Occipital lobe (tissue), 2 donors: ENCODE measurements around the gene ANKS1B. TPM values are rescaled to one million over a fixed set of nuclear protein-coding genes. Genes with fewer than 3 reads are reported as not detected.

ENCODE experiments used
- DNase-seq: peaks from one replicate; lab custom pipeline; 2025; lab: John Stamatoyannopoulos, UW
- total RNA-seq: library from RNA; depleted of rRNA; stranded (reverse); fragments of >200 nt; gene quantifications from one replicate; pipeline ENCODE4 v1.2.3, GENCODE V29; 2014

Gene ANKS1B
- total RNA-seq, 1 donor from 2014 or later: 452 TPM

DNA sequence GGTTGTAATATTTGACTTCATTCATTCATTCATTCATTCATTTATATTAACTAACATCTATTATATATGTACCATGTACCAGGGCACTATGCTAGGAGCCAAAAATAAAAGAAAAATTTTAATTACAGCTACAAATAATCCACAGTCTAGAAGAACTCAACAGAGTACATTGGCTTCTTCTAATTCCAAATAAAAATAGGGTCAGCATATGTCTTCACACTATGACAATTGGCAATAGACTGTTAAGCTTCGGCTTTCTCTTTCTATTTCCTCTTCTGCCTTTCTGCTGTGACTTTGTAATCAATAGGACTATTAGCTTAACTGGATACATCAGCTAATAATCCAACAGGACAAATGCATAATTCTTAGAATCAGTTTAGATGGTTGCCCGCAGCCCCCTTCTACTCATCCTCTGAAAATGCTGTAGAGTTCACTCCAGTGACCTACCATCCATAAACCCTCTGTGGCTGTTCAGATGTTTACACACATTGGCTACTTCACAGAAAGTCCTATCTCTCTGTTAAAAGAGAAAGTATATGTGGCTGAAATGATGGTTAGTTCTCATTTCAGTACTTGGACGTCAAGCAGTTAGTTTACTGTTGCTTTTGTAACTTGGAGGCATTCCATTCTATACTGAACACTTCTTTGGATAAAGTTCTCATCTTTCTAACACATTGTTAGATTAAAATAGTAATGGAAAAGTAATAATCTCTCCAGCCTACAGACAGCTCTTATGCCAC lies 782.7 kb downstream of the ANKS1B start:
- DNase-seq: no peak

DNA sequence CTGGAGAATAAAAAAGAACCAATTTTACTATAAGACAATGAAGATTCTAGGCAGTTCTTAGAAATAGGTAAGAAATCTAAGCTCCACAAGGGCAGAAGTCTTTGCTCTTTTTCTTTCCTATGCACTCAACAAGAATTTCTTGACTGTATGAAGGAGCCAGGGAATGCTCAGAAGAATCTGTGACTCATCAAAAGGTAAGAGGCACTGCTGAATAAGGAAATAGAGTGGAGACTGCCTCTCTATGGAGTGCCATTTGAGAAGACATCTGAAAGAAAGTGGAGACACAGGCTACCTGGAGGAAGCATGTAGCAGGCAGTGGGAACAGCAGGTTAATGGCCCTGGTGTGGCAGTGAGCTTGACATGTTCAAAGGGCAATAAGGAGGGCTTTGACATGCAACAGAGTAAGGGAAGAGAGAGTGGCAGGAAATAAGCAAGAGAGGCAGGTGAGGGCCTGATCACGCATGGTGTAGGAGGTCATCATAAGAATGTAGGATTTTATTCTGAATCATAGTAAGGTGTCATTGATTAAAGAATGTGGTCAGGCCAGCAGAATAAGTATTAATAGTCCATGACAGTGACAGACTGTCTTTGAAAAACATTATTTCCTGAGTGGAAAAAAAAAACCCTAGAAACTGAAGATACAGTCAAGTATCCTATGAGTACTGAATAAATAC lies 783.9 kb downstream of the ANKS1B start:
- no peak for DNase-seq

DNA sequence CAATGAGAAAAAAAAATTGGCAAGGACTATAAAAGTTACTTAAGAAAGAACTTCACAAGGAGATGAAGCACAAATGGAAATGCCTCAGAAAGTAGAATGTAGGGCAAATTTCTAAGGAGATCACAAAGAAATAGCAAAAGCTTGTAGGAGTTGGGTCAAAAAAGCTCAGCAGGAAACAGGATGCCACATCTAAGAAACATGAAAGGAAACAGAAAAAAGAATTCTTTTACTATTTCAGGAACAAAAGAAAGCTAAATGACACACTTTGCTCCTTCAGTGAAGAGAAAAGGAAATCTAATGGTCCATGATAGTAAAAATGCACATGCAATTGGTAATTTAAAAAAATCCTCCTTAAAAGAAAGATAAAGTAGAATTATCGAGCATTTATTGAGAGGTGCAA lies 789.3 kb downstream of the ANKS1B start:
- no peak for DNase-seq

DNA sequence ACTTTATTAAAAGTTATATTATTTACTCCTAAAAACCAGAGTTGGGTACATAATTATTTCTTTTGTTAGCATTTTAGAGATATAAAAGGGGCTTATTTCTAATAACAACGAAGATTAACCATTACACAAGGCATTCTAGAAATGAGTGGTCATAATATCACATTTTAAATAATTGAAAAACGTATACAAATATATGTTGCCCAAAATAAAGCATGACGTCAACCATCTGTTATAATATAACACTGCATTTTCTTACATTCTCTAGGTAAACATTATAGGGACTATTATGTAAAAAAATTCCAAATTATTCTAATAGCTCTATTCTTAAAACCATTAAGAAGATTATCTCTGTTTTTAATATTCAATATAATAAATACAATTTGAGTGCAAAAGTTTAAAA lies 792.2 kb downstream of the ANKS1B start:
- DNase-seq: no peak

DNA sequence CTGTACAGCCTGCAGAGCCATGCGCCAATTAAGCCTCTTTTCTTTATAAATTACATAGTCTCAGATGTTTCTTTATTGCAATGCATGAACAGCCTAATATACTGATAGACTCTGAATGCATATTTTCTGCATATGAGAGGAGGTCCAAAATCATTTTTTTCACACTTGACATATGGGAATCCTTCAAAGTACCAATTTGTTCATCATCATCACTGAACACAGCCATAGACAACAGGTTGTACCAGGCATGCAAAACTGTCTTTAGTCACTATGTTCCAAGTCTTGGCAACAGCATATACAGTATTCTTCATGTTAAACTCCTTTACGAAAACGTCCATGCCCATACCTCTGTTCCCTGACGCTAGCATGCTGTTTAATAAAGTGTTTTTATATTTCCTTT lies 807.9 kb downstream of the ANKS1B start:
- DNase-seq: no peak

DNA sequence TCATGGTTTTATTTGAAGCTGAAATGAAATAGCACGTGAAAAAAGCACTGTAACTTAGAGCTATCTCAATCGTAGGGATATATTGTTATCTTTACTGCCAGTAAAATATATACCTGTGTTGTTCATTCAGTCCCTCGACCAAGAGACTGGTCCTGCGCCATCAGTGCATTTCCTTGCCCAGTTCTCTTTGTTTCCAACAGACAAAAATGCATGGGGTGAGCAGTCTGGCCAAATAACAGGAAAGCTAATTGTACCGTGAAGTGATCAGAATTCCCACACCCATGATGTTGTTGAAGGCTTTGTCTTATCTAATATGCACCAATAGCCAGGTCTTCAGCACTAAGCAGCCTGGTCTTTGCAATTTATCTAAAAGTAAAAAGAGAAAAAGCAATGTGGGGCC lies 814.3 kb downstream of the ANKS1B start:
- no peak for DNase-seq

DNA sequence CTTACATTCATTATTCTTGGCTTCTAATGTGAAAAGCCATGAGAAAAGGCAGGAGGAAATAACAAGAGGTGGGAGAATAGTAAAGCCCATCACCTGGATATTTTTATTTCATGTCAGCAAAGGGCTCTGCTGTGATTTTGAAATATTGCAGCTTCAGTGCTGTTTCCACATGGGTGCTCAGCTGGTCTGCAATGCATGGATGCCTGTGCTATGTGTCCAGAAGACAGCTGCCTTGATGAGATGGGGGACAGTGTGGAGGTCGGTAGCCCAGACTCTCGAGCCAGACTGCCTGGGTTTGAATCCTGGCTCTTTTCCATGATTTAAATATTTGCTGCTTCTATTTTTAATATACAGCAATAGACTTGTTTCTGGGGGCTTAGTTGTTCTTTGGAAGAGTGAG lies 814.7 kb downstream of the ANKS1B start:
- DNase-seq: no peak

DNA sequence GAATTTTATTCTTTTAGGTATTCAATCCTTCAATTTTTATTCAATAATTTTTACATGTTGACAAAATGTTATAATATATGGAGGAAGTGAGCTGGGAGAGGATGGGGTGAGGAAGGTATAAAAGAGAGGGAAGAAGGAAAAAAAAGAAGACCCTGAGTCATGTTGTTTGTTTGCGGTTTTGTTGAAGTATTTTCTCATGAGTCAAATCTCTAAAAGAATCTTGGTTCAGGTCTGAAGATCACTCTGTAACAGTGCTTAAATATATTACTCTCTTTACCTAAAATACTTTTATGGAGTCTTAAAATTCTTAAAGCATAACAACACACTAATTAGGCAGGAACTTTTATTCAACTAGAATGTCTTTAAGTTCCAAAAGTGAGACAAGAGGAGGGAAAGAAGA lies 826.8 kb downstream of the ANKS1B start:
- no peak for DNase-seq

DNA sequence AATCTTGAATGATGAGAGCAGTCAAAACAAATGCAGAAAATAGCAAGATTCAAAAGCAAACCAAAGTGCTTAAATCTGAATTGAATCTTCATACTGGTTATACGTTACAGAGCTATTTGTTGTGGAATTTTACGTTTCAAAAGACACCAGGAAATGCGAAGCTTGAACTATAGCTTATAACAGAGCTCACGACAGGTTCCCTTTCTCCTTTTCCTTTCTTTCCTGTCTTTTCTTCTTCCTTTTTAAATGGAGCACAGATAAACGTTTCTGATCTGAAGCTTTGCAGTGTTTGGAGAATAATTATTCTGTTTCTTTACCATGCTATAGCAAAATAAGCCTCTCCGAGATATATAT lies 829.8 kb downstream of the ANKS1B start:
- no peak for DNase-seq

DNA sequence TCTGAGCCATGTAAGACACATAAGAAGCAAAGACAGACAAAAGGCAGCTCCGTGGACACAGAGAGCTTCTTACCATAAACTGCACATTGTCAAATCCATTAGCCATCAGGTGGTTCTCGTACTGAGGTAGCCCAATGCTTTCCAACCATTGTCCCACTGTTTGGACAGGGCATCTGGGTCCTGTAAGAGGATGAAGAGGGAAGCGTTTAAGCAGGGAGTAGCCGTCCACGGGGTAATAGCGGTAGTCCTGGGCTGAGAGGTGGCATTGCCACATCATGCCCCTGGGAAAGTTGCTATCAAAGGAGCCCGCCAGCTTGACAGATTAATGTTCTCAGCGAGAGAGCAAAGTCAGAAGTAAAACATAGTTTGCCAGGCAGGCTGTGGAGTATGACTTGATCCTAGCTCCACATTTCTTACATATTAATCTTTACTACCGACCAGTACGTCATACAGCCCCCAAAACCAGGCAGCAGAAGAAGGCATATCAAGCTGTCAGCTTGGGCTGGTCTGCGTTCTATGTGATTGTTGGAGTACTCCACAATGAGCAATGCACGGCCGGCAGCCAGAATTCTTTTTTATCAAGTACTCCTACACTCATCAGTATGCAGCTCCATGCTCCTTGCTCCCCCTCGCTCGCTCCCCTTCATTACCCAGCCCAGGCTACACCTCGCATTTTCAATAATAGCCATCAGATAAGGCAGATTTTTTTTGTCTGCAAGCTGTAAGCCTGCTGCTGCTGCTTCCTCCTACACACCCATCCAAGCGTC lies 830.3 kb downstream of the ANKS1B start:
- DNase-seq: peak; percentile 56

DNA sequence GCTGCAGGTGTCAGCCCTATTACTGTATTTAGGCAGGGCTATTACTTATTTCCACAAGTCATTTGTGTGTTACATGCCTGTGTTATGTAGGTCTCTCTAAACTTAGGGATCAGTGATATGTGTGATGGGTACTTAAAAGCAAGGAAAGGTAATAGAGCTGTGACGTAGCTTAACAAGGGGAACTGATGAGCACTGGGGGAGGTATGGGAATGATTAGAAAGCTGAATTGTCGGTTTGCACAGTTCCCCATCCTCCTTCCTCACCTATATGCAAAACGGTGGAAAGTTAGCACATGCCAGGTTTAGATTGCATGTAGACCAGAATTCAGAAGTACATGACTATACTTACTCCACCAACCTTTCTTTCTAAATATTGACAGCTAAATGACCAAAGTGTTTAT lies 831.4 kb downstream of the ANKS1B start:
- no peak for DNase-seq

DNA sequence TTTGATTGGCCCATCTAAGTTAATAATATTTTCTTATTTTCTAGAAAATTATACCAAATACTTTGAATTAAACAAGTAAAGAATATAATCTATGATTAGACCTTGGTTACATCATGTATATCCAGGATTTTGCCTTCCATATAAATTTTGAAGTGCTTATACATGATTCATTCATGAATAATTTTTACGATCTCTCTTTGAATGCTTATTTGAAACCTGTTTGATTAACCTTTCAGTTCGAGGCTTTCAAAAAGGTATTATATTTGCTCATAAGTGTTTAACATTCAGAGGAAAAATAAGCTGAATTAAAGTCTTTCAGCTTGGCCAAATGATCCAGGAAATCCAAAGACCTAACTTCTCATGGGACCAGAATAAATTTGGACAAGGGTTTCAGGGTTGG lies 832.4 kb downstream of the ANKS1B start:
- DNase-seq: no peak

DNA sequence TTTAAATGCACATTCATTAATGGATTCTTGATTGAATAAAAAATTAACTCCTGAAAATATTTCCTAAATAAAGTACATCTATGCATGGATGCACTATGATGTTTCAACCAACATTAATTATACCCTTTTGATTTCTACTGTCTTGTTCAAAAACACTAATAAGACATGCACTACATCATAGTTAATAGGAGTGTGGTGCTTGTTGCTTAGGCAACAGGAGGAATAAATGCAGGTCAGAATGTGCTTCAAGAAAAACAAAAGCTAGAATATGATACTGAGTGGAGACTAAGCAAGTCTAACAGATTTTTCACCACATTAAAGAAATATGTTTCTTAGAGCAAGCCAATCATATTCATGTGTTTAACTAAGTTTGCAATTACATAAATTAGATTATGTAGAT lies 833.0 kb downstream of the ANKS1B start:
- DNase-seq: no peak

DNA sequence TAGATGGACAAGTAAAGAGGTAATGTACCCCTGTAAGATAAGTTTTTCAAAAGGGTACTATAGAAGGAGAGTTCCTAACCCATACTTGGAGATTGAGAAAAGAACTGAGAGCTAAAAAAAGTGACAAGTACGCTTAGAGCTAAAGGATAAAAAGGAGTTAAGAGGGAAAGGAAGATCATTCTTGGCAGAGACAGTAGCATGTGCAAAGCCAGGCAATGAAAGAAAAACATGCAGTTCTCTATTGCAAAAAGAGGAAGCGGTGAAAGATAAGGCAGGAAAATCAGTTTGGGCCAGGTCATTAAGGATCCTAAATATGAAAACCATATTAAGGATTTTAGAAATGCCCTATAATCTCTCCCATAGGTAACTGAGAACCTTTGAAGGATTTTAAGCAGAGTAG lies 837.6 kb downstream of the ANKS1B start:
- no peak for DNase-seq

DNA sequence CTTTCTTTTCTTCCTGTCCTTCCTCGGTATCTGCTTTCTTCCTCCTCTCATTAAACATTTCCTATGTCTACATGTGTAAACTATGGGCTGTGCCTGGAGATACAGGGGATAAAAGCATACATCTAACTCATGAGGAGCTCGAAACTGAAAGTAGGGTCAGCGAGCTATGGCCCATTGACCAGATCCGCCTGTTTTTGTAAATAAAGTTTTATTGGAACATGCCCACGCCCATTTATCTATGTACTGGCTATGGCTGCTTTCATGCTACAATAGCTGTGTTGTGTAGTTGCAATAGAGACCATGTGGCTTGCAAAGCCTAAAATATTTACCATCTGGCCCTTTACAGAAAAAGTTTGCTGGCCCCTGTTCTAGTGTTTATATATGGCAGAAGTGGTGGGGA lies 838.0 kb downstream of the ANKS1B start:
- DNase-seq: no peak

DNA sequence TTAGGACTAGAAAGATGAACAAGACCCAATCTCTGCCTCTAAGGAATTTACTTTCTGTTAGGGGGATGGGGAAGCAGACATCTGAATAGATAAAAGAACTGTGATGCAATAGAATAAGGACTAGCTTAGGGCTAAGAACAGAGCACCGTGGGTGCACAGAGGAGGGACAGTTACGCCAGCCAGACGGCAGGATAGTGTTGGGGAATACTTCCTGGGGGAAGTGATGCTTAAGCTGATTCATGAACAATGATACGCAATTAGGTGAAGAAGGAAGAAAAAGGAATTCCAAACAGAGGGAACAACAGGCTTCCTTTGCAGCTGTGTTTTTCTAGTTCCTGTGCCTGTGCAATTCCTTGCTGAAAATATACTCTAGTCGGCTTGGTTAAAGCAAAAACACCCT lies 838.6 kb downstream of the ANKS1B start:
- no peak for DNase-seq

DNA sequence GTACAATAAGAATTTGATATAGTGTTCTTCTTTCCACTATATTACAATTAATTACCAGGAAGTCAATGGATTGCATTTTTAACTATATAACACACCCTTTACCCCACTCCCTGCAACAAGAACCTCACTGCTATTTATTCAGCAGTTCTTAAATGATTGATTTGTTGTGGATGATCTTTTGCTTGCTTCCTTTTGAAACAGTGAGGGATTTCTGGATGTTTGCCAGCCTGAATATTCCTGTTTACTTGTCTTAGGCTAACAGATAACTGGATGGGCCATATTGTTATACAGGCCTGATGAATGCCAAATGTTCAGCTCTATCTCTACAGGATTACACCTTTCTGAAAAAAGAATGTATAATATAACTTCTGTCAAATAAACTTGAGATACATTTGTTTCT lies 842.1 kb downstream of the ANKS1B start:
- DNase-seq: no peak

DNA sequence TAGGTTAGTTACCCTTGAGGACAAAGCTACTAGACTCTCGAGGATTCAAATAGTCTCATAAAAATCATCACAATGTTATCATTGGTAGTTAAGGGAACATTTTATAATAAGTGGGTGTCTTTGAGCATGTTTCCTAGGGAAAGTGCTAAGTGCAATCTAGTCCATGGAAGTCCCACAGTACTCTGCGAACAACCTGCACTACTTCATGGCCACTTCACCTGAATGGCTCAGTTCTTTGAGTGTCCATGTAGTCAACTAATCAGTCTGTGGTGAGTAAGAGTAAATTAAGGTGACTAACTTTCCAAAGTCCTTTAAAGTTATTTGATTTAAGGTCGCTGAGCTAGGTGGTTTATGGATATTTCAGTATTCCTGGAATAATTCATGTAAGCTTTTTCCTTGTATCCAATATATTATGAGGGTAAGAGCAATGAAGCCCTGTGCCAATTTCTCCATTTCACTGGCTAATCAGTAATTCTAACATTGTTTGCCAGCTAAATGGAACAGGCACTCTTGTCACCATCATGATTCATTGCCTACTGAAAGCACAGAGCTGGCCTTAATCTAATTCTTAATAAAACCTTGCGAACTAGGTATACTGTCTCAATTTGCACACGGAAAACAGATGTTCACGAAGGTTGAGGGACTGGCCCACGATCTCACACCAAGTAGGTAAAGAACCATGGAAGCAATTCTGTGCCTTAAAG lies 844.6 kb downstream of the ANKS1B start:
- no peak for DNase-seq

DNA sequence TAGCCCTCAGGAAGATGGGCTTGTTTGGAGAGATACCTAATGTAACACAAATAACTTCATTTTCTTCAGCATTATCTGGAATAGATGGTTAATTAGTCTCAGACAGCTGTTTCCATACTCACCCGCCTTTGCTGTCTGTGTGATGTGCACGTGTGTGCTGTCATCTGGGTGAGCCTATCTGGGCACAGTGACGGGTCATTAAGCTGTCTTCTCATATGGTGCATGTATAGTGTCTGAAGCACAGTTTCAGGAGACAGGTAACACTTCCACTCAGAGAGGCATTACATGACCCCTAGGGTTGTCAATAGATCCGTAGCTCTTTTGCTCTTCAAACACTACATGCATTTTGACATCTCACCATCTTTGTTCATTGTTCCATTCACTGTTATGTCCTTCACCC lies 846.3 kb downstream of the ANKS1B start:
- DNase-seq: no peak

DNA sequence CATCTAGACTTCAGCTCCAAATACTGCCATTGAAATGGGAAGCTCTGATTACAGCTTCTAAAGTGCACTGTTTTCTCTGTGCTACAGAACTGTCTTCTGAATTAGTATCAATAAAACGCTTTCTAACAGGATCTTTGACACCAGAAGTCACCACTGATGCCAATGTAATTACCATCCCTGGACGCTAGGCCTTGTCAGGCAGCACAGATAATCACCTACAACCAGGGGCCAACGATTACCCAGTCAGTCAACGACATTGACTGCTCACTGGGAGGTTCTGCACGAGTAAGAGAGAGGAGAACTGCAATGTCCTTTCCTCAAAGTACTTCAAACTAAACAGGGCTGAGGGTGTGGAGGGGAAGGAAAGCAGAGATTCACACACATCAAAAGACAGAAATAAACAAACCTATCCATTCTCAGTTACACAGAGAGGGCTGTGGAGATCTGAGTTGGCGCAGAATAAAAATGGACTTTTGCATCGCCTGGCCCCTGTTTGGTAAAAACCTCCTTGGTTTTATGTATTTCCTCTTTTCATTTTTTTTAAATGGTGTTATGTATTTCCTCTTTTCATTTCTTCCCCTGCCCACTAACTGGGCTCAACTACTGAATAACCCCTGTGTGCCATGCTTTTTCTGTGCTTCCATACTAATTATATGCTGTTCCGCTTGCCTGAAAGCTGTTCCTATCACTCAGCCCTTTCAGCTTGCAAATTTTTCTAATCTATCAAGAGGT lies 847.4 kb downstream of the ANKS1B start:
- no peak for DNase-seq

DNA sequence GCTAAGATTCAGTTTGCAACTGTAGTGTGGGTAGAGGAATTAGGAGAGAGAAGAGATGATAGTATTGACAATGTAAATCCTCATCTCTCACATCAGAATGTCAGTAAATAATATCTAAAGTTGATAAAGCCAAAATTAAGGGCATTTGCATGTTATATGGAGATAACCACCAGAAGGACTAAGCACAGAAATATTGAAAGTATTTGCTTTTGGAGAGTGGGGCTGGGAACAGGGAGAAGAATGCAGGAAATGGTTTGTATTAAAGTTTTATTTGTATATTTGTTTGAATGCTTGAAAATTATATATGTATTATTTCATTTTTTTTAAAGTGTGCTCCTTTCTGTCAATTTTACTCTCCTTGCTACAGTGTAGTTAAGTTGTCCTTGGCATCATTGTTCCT lies 848.2 kb downstream of the ANKS1B start:
- no peak for DNase-seq
